Measurements from ENCODE around the gene SNRPD2.

The SNRPD2 gene

DNA sequence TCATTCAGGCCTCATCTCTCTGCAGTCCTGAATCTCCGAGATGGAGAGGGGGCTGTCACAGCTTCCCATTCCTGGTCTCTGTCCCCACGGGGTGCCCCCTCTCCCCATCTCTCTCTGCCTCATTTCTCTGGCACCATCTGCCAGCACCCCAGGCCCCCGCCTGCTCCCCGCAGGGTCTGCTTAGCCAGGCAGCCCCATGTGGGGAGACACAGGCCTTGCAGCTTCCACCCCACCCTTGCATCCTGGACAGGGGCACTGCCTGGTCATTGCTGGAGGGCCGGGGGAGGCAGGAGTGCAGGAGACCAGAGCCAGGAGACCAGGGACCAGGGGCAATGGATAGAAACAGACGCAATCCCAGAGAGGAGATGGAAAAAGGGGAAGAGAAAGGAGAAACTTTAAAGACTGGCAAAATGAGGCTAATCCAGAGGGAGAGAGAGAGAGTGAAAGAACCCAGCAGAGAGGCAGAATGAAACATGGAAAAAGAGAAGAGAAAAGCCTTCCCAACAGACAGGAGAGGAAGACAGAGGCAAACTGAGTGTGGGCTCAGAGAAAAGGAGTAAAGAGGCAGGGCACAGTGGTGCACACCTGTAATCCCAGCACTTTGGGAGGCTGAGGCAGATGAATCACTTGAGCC lies 32.5 kb downstream of the SNRPD2 start:
- Histone ChIP-seq H3F3A (ENCODE audit: insufficient read depth, low read length) (no peaks in the 10 kb centered on the region), H4K20me1 (ENCODE audit: insufficient read depth, low read length) (no peaks in the 10 kb centered on the region), H3K4me1 (ENCODE audit: low read length) (no peaks in the 10 kb centered on the region), H3K9me2 (replicated peaks; ENCODE audit: insufficient read depth, low read length) (no peaks in the 10 kb centered on the region), H3K9me3 (replicated peaks; ENCODE audit: insufficient read depth, low read length) (no peaks in the 10 kb centered on the region), H3K27ac (ENCODE audit: low read length) (no peak overlapping the region), H2AFZ (ENCODE audit: low read length) (no peak overlapping the region), H3K79me2 (ENCODE audit: low read length) (no peaks in the 10 kb centered on the region), H3K36me3 (replicated peaks; ENCODE audit: insufficient read depth, low read length) (no peaks in the 10 kb centered on the region), H3K27me3 (replicated peaks; ENCODE audit: insufficient read depth, low read length) (peaks cover 50% of the 10 kb centered on the region), H3K9ac (ENCODE audit: low read length) (no peak overlapping the region), H3K4me2 (ENCODE audit: low read depth, low read length) (no peak overlapping the region), H3K4me3 (ENCODE audit: low read length) (no peak overlapping the region)
- TF ChIP-seq, protein P1, sequence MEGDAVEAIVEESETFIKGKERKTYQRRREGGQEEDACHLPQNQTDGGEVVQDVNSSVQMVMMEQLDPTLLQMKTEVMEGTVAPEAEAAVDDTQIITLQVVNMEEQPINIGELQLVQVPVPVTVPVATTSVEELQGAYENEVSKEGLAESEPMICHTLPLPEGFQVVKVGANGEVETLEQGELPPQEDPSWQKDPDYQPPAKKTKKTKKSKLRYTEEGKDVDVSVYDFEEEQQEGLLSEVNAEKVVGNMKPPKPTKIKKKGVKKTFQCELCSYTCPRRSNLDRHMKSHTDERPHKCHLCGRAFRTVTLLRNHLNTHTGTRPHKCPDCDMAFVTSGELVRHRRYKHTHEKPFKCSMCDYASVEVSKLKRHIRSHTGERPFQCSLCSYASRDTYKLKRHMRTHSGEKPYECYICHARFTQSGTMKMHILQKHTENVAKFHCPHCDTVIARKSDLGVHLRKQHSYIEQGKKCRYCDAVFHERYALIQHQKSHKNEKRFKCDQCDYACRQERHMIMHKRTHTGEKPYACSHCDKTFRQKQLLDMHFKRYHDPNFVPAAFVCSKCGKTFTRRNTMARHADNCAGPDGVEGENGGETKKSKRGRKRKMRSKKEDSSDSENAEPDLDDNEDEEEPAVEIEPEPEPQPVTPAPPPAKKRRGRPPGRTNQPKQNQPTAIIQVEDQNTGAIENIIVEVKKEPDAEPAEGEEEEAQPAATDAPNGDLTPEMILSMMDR (IDR thresholded peaks at IDR 0.05; ENCODE audit: low read length) = no peak
- TF ChIP-seq EZH2phosphoT487 (IDR thresholded peaks at IDR 0.05; ENCODE audit: low read length) (no peak), EZH2 (optimal IDR thresholded peaks at IDR 0.05; ENCODE audit: low read depth, low read length) (no peak)
- DNase-seq = no peak

GRCh38 chr19:45657520-45658167 lies 34.1 kb downstream of the SNRPD2 start:
- Histone ChIP-seq H3K4me2 (ENCODE audit: low read depth, low read length) (no peak overlapping the region), H3K27ac (ENCODE audit: low read length) (no peak overlapping the region)
- TF ChIP-seq EZH2 (optimal IDR thresholded peaks at IDR 0.05; ENCODE audit: low read depth, low read length) = no peak
- TF ChIP-seq, protein P1 (IDR thresholded peaks at IDR 0.05; ENCODE audit: low read length) = no peak
- TF ChIP-seq EZH2phosphoT487 (IDR thresholded peaks at IDR 0.05; ENCODE audit: low read length) = no peak

DNA sequence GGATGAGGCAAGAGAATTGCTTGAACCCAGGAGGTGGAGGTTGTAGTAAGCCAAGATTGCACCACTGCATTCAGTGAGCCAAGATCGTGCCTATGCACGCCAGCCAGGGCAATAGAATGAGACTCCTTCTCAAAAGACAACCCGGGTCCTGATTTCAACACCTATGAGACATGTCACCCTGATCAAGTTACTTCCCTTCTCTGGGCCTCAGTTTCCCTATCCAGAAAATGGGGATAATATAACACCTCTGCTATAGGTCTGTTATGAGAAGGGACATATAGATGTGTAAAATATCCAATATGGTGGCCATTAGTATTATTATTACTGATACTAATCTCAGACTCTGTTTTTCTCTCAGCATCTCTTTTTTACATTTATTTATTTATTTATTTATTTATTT lies 36.7 kb downstream of the SNRPD2 start:
- Histone ChIP-seq H3F3A (ENCODE audit: insufficient read depth, low read length) (no peaks in the 10 kb centered on the region), H3K9ac (ENCODE audit: low read length) (no peak overlapping the region), H3K4me1 (ENCODE audit: low read length) (no peaks in the 10 kb centered on the region), H3K9me3 (replicated peaks; ENCODE audit: insufficient read depth, low read length) (no peaks in the 10 kb centered on the region), H3K27me3 (replicated peaks; ENCODE audit: insufficient read depth, low read length) (peaks cover 42% of the 10 kb centered on the region), H3K9me2 (replicated peaks; ENCODE audit: insufficient read depth, low read length) (no peaks in the 10 kb centered on the region), H3K36me3 (replicated peaks; ENCODE audit: insufficient read depth, low read length) (no peaks in the 10 kb centered on the region), H2AFZ (ENCODE audit: low read length) (no peak overlapping the region), H3K79me2 (ENCODE audit: low read length) (no peaks in the 10 kb centered on the region), H4K20me1 (ENCODE audit: insufficient read depth, low read length) (no peaks in the 10 kb centered on the region), H3K4me2 (ENCODE audit: low read depth, low read length) (no peak overlapping the region), H3K4me3 (ENCODE audit: low read length) (no peak overlapping the region), H3K27ac (ENCODE audit: low read length) (no peak overlapping the region)
- TF ChIP-seq EZH2 (optimal IDR thresholded peaks at IDR 0.05; ENCODE audit: low read depth, low read length) (no peak), EZH2phosphoT487 (IDR thresholded peaks at IDR 0.05; ENCODE audit: low read length) (no peak)
- TF ChIP-seq, protein P1 (IDR thresholded peaks at IDR 0.05; ENCODE audit: low read length) = no peak
- no peak for DNase-seq

More at GRCh38 chr19:45657520-45658167, 34.1 kb downstream of the SNRPD2 start:
- no peak overlapping the region for H3K9ac ChIP-seq (ENCODE audit: low read length)
- no peak for DNase-seq
- peaks cover 59% of the 10 kb centered on the region for H3K27me3 ChIP-seq (replicated peaks; ENCODE audit: insufficient read depth, low read length)
- no peaks in the 10 kb centered on the region for H4K20me1 ChIP-seq (ENCODE audit: insufficient read depth, low read length)
- H3K4me3 ChIP-seq (ENCODE audit: low read length) = no peak overlapping the region
- H3K36me3 ChIP-seq (replicated peaks; ENCODE audit: insufficient read depth, low read length) = no peaks in the 10 kb centered on the region
- no peaks in the 10 kb centered on the region for H3K9me2 ChIP-seq (replicated peaks; ENCODE audit: insufficient read depth, low read length)
- H2AFZ ChIP-seq (ENCODE audit: low read length) = no peak overlapping the region
- no peaks in the 10 kb centered on the region for H3F3A ChIP-seq (ENCODE audit: insufficient read depth, low read length)
- H3K79me2 ChIP-seq (ENCODE audit: low read length) = no peaks in the 10 kb centered on the region
- no peaks in the 10 kb centered on the region for H3K9me3 ChIP-seq (replicated peaks; ENCODE audit: insufficient read depth, low read length)
- H3K4me1 ChIP-seq (ENCODE audit: low read length) = no peaks in the 10 kb centered on the region

Data from MM.1S (cell line).